OCI-LY7 (cell line): ENCODE data around the gene NREP.

Experiments used
- CTCF ChIP-seq: fragments of 200-600 bp; sonication (generic); conservative IDR thresholded peaks from 2 replicates; pipeline ENCODE4 v1.5.1; 2014; ENCODE audit warnings: mild to moderate bottlenecking, antibody characterized with exemption, low read length, moderate library complexity, mixed read lengths
- EZH2phosphoT487 ChIP-seq: fragments of 200-600 bp; sonication (generic); IDR thresholded peaks from 2 replicates; pipeline ENCODE4 v1.6.1; 2018; ENCODE audit warnings: low read depth, borderline replicate concordance, mild to moderate bottlenecking, mixed run types, antibody characterized with exemption, low read length, moderate library complexity, mixed read lengths

DNA sequence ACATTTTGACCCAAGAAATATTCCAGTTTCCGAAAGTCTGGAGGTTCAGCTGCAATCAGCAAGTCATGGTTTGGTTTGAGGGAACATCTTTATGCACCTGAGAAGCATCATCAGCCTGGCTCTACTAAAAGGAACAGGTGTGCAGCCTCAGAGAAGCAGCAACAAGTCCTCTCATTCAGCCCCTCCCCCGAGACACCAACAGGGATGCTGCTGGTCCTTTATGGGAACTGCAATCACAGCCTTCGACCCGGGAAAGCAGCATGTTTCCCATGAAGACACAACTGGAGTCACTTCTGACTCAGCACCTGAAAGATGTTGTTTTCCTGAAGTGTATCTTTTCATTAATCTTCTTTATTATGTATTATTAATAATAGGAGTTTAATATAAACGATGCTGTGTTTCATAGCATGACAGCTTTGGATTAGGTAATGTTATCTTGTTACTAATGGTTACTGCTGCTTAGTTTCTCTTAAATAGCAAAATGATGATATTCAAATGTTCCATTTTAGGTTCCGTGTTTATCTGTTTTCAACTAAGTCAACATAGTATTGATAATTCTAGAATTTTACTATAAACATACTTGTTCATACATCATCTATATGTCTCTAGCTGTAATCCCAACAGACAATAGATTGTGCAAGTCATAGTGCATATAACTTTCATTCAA is 15.6 kb upstream of the NREP start:
- TF ChIP-seq CTCF (no peak), EZH2phosphoT487 (no peak)
